HL-60 (cell line): ENCODE data around the gene NET1.
"Not testable (repeated sequence)": the region's sequence is repeated elsewhere in the genome, so short reads cannot be mapped to it uniquely, and the experiment has no call there.

ENCODE experiments used
- POLR2AphosphoS5 ChIP-seq: IDR thresholded peaks from 2 replicates; pipeline ENCODE4 v1.6.1; 2012; ENCODE audit warnings: low read depth
- SPI1 ChIP-seq: IDR thresholded peaks from 2 replicates; pipeline ENCODE4 v1.6.1; 2012; ENCODE audit warnings: low read depth, mild to moderate bottlenecking, borderline replicate concordance
- TF ChIP-seq, protein P1 (sequence below): IDR thresholded peaks from one replicate; pipeline ENCODE4 v1.5.1; 2011; ENCODE audit warnings: low read length, control low read depth, inconsistent platforms; ENCODE audit not compliant: insufficient read depth
- TF ChIP-seq, protein P2 (sequence below): IDR thresholded peaks from 2 replicates; pipeline ENCODE4 v1.6.1; 2012; ENCODE audit warnings: low read depth; ENCODE audit not compliant: insufficient replicate concordance

DNA sequence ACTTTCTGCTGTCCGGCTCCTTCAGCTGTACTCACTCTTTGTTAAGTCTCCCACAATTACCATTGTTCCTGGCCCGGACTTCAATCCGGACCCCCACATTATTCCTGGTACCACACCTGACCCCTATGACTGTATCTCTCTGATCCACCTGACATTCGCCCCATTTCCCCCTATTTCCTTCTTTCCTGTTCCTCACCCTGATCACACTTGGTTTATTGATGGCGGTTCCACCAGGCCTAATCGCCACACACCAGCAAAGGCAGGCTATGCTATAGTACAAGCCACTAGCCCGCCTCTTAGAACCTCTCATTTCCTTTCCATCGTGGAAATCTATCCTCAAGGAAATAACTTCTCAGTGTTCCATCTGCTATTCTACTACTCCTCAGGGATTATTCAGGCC lies 62.7 kb downstream of the NET1 start:
- TF ChIP-seq POLR2AphosphoS5, SPI1: not testable (repeated sequence)
- TF ChIP-seq, protein P1, sequence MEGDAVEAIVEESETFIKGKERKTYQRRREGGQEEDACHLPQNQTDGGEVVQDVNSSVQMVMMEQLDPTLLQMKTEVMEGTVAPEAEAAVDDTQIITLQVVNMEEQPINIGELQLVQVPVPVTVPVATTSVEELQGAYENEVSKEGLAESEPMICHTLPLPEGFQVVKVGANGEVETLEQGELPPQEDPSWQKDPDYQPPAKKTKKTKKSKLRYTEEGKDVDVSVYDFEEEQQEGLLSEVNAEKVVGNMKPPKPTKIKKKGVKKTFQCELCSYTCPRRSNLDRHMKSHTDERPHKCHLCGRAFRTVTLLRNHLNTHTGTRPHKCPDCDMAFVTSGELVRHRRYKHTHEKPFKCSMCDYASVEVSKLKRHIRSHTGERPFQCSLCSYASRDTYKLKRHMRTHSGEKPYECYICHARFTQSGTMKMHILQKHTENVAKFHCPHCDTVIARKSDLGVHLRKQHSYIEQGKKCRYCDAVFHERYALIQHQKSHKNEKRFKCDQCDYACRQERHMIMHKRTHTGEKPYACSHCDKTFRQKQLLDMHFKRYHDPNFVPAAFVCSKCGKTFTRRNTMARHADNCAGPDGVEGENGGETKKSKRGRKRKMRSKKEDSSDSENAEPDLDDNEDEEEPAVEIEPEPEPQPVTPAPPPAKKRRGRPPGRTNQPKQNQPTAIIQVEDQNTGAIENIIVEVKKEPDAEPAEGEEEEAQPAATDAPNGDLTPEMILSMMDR: not testable (repeated sequence)
- TF ChIP-seq, protein P2, sequence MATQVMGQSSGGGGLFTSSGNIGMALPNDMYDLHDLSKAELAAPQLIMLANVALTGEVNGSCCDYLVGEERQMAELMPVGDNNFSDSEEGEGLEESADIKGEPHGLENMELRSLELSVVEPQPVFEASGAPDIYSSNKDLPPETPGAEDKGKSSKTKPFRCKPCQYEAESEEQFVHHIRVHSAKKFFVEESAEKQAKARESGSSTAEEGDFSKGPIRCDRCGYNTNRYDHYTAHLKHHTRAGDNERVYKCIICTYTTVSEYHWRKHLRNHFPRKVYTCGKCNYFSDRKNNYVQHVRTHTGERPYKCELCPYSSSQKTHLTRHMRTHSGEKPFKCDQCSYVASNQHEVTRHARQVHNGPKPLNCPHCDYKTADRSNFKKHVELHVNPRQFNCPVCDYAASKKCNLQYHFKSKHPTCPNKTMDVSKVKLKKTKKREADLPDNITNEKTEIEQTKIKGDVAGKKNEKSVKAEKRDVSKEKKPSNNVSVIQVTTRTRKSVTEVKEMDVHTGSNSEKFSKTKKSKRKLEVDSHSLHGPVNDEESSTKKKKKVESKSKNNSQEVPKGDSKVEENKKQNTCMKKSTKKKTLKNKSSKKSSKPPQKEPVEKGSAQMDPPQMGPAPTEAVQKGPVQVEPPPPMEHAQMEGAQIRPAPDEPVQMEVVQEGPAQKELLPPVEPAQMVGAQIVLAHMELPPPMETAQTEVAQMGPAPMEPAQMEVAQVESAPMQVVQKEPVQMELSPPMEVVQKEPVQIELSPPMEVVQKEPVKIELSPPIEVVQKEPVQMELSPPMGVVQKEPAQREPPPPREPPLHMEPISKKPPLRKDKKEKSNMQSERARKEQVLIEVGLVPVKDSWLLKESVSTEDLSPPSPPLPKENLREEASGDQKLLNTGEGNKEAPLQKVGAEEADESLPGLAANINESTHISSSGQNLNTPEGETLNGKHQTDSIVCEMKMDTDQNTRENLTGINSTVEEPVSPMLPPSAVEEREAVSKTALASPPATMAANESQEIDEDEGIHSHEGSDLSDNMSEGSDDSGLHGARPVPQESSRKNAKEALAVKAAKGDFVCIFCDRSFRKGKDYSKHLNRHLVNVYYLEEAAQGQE: not testable (repeated sequence)
